Fibroblast of skin of back (primary cell): ENCODE results near the gene ASPSCR1.

Source experiments
- DNase-seq: peaks from one replicate; pipeline ENCODE4 v3.0.0-alpha.2; 2013

The ASPSCR1 gene

DNA sequence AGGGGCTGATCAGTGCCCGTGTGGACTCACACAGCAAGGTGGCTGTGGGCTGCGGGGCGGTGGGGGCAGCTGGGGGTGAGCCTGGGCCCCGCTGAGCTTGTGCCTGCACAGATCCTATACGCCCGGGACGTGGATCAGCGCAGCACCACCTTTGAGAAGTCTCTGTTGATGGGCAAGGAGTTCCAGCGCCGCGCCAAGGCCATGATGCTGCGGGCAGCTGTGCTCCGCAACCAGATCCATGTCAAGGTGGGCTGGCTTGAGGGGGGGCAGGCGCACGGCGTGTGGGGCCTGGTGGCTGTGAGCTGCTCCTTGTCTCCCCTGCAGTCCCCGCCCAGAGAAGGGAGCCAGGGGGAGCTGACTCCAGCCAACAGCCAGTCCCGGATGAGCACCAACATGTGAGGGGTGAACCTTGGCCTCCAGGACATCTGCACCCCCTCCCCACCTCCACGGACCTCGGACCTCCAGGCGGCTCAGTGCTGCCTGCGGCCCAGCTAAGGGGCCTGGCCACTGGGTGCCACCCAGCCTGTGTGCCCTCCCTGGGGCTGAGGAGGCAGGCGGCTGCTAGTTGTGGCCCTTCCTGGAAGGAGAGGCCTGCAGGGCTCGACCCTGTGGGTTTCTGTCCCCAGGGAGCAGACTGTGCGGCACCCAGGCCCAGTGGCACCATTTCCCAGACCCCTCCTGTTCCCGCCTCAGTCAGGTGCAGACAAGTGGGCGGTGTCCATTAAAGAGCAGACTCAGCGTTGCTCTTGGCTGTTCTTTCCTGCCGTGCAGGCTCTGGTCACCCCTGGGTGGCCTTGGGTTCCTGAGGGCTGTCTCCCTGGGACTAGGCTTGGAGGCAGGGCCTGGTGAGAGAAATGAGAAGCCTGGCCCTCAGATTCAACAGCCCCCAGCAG, 79.5 kb downstream of the ASPSCR1 start:
- DNase-seq = no peak

DNA sequence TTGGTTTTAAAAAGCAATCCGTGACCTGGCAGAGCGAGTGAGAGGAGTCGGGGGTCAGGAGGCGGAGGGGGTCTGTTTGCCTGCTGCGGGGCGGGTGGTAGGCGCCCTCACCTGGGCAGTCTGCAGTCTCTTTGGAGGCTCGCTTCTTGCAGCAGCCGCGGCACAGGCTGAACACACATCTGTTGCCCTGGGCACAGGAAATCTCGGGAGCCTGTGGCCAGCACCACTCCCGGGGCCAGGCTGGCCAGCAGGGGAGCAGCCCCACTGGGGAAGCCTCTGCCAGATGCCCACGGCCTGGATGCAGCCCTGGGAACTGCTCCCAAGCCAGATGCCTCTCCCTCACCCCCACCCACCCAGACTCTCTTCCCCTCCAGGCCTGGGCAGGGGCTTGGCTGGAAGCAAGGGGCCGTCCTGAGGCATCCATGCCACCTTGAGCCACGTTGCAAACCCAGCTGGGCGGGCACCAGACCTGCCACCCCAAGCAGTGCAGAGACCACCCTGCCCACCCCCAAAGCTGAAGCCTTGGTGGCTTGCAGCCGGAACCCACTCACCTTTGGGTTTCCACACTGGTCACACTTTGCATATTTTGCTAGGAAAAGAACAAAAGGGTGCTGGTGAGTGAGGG, 80.9 kb downstream of the ASPSCR1 start:
- DNase-seq = no peak

DNA sequence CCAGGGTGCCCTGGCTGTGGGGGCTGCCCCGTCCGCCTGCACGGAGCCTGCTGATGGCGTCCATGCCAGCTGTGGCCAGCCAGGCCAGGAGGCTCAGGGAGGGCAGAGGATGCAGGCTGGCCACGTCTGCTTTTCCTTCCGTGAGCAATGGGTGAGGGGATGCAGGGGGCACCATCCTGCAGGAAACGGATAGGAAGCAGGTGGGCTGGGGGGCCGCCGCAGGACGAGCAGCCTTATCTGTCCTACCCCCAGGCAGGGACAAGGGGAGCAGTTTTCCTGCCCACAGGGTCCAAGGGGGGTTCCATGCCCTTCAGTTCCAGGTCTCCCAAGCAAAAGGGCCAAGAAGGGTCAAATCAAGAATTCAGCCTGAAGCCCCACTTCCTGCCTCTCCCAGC, 81.4 kb downstream of the ASPSCR1 start:
- DNase-seq = no peak

DNA sequence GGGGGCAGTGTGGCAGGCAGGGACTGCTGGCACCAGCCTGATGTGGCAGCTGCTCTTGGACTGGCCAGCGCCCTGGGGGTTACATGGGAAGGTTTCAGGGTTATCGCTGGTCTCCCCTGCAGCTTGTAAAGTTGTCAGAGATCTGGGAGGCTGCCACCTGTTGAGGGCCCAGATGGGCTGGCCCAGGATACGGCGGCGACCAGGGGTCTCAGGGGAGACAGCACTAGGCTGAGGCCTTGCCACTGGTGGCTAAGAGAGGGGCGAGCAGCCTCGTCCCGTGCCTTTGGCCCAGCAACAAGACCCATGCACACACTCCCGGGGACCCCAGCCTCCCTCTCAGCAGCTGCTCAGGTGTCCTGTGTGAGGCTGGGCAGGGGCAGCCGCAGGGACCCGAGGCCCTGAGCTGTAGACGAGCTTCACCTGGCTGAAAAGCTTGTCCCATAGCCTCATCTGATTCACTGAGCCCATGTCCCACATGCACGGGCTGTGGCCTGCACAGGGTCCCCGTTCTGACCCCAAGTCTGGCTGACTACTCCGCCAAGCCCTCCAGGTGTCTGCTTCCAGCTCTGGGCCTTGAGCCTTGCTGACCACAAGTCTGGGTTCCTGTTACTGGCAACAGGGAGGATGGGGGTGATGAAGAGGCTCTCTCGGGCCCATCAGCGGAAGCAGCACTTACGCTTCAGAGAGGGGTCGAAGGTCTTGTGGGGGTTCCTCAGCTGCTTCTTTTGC, 82.0 kb downstream of the ASPSCR1 start:
- DNase-seq = no peak

DNA sequence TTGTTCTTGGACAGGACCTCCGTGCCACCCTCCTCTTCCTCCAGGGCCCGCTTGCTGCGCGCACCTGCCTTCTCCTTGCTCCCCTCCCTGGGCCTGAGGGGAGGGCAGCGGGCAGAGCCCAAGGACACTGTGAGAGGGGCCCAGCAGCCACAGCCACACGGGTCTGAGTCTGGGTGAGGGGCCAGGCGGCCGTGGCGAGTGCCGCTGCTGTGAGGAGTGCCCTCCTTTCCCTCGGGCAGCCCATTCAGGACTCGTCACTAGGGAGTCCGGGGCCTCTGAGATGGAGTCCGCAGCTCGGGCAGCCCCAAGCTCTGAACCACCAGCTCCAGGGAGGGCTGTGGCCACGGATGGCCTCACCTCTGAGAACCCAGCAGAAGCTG, 82.6 kb downstream of the ASPSCR1 start:
- no peak for DNase-seq

DNA sequence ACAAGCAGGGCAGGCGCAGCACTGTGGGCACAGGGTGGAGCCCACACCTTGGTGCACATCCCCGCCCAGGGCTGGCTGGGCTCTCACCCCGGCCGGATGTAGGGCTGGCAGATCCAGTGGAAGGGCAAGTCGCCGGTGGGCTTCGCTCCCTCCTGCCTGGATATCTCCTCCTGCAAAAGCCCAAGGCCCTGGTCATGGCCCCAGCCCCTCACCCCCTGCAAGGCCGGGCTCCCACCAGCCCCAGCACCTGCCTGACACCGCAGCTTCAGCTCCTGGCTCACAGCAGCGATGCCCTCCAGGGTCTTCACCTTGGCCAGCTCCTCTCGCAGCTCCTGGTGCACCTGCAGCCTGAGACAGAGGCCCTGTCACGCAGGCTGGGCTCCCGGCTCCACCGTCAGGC, 83.2 kb downstream of the ASPSCR1 start:
- DNase-seq = no peak

DNA sequence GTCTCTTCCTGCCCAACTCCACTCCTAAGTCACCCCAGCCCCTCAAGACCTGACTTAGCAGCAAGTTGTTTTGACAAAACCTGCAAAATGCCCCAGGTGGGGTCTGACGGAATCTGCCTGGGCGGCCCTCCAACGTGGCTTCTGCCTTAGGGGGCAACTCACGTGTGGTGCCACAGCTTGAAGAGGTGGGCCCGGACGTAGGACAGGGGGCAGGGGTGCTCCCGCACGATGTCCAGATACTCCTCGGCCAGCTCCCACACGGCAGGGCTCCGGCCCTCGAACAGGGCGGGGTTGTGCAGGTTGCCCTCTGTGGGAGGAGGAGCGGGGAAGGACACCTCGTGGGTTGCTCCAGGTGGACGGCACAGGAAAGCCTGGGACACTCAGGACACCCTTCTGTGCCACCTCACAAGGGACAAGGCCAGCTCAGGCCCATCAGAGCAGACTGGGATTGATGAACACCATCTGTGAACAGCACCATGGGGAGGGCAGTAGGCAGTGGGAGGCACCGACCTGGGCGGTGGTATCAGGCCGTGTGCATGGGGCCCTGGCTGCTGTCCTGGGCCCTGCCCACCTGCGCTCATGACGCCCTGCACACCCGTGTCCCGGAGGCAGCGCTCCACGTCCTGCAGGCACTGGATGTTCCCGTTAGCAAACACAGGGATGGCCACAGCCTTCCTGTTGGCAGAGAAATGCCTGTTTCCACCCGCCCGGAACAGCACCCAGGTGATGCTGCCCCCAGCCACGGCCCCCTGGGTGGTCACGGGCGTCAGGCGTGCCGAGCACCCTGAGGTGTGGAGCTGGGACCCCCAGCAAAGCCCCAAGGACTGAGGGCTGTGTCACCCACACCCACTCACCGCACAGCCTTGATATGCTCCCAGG, 83.9 kb downstream of the ASPSCR1 start:
- DNase-seq = no peak

DNA sequence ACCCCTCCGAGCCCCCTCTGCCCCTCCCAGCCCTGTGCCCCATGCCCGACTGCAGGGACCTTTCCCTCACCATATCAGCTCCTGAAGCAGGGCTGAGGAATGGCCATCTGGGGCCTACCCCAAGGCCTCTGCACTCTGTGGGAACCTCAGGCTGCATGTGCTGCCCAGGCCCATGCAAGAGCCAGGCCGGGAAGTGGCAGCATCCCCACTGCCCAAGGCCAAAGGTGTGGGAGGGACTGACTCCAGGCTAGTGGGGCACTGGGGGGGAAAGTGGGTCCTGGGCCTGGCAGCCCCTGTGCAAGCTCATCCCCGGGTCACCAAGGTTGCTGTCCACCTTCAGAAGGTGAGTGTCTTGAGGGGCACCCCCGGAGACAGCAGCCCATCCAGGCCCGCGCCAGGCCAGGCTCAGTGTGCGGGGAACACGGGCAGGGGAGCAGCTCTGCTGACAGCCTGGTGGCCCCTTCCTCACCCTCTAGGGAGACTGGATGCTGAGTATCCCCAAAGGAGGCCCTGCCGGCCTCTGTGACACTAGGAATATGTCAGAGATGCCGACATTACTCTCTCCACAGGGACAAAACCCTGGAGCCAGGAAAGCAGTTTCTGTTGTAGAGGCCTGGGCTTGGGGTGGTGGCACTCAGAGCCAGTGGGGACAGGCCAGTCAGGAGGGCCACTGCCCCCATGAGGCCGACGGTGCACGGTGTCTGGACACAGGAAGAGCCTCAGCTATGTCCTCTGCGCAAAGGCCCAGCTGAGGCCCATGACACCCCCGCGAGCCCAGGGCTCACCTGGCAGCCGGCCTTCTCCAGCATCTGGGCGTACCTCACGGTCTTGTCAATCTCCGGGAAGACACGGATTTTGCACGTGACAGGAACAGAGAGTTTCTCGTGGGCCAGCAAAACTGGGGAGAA, 84.9 kb downstream of the ASPSCR1 start:
- DNase-seq = no peak

DNA sequence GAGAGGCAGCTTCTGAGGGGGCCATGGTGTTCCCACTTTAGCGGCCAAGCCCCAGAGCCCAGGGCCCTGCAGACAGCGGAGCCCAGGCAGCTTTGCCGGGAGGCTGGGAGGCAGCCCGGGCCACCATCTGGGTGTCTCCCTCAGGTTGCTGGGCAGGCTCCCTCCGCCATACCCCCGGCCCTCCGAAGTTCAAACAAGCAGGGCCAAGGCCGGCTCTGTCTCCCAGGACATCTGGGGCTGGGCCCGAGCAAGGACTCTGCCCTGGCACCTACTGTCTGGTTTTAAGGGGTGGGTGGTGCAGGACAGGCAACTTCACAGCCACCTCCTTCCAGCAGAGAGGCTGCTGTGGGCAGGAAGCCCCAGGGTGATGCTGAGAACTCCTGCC, 85.5 kb downstream of the ASPSCR1 start:
- no peak for DNase-seq

DNA sequence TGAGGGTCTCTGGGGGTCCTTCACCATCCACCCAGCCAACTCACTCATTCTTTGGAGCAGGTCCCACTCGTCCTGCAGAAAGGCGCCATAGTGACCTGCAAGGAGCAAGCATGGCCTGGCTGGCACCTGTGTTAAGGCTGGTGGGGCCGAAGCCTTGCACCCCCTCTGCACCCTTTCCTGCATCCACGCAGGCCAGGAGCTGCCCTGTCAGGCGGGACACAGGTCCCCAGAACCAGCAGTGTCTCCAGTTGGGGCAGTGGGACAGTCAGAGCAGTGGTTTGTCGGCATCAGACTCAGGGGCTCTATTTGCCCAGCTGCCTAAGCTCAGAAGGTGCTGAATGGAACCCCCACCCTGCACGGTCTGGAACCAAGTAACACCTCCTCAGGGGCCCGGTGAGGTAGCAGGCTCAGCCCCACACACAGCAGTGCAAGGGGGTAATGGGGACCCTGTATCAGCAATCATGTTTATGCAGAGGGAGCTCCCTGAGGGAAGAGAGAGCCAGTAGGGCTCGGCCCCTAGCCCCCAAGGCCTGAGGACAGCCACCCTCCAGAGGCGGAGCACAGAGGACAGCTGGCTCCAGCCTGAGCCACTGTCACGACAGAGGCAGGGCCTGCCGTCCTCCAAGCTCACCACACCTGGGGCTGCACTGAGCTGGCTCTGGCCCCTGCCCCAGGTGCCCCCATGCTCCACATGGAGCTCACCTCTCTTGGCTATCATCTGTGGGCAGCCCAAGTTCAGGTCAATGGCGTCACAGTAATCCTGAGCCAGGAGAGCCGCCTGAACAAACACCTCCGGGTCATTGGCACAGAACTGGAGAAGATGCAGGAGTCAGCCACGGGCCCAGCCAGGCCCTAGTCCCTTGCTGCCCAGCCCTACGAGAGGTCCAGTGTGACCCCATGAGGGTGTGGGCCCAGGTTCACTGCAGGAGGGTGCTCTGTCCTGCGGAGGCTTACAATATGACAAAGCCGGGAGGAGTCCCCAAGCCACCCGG, 86.3 kb downstream of the ASPSCR1 start:
- DNase-seq = no peak

DNA sequence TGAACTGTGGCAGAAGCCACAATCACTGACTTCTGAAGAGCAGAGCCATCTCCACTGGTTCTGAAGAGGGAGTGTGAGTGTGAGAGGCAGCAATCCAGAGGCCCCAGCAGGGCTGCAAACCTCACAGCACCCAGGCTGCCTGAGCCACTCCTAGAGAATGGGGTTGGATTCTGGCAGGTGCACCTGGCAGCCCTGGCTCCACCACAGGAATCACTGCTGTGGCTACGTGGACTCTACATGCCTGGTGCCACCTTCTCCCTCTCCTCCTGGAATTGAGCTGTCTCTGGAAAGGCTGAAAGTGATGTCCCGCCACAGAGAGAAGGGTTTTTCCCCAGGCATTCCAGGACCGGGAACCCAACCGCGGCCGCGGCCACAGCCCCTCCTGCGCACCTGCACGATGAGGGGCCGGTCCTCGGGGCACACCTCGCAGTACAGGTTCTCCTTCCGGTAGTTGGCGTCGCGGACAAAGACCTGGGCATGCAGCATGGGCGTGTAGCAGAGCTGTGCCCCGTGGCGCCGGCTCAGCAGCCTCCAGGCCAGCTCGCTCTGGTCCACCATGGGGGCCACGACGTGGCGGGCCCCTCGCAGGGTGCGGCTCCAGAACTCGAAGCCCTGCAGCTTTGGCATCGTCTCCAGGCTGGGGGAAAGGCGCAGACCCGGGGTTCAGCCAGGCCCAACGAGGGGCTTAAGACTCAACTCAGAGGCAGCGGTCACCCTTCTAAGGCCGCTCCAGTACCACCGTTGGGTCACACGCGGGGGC, 87.2 kb downstream of the ASPSCR1 start:
- no peak for DNase-seq

DNA sequence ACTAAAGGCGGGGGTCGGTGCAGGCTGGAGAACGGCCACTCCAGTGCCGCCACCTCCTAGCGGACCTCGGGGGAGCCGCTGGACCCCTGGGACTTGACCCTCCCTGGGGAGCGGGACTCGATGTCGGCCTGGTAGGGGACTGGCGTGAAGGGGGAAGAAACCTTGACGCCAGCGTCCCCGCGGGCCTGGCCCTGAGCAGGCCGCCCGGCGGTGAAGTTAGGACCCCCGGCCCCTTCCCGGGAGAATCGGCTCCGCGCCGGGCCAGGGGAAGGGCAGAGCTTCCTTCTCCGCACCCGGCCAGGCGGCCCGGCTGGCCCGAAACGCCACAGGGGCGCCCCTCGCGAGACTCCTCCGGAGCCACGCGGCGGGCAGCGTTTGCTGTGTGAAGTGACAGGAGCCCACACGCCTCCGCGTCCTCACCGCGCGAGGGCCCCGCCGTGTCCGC, 87.8 kb downstream of the ASPSCR1 start:
- DNase-seq = peak; percentile 22

DNA sequence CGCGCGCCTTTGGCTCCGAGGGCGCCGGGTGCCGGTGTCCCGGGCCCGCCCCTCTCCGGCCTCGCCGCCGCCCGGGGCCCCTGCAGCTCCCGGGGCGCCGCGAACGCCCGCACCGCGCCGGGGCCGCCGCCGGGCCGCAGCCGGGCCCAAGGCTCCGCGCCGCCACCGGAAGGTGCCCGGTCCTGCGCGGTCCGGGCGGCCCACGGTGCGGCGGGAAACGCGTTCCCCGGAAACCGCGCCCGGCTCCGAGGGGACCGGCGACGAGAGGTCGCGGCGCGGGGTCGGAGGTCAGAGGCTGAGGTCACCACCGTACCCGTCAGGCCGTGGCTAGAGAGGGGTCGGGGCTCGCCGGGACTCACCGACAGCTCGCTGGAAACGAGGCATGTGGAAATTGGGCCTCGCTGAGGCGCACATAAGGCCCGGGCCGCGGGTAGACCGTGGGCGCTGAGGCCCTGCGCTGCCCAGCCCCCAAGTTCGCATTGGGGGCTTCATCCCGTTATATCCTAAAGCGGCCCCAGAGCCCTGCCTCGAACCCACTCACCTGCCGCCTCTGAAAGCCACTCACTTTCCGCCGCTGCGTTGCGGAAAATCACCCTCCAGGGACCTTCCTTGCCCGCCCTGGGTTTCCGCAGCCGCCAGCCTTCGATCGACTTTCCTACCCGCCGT, 88.3 kb downstream of the ASPSCR1 start, which contains the start of gene DUS1L:
Gene DUS1L, minus strand, starts transcription at position 167 of the 666 bp plus-strand sequence. CDS start 745 bp downstream, outside the sequence.
- DNase-seq = peak; percentile 49
